Measurements from ENCODE around the gene GLOD4.
"Not testable (repeated sequence)": the region's sequence is repeated elsewhere in the genome, so short reads cannot be mapped to it uniquely, and the experiment has no call there.

The GLOD4 gene

GRCh38 chr17:778096-778495 lies 4.0 kb downstream of the GLOD4 start:
- no peak for DNase-seq (ENCODE audit: low read depth in 1 of 2, low spot score in 1 of 2)

DNA sequence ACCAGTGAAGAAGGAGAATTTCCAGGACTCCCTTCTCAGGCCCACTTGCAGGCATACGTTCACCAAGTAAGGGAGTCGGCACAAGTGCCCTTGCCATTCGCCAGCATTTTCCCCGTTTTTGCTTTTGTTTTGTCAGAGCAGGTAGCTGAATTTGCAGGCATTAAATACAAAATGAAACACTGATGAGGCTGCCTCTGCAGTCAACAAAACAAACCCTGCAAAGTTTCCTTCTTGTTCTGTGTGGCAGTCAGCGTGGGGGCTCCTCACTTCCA lies 7.8 kb downstream of the GLOD4 start:
- DNase-seq (ENCODE audit: low read depth in 1 of 2, low spot score in 1 of 2): no peak

DNA sequence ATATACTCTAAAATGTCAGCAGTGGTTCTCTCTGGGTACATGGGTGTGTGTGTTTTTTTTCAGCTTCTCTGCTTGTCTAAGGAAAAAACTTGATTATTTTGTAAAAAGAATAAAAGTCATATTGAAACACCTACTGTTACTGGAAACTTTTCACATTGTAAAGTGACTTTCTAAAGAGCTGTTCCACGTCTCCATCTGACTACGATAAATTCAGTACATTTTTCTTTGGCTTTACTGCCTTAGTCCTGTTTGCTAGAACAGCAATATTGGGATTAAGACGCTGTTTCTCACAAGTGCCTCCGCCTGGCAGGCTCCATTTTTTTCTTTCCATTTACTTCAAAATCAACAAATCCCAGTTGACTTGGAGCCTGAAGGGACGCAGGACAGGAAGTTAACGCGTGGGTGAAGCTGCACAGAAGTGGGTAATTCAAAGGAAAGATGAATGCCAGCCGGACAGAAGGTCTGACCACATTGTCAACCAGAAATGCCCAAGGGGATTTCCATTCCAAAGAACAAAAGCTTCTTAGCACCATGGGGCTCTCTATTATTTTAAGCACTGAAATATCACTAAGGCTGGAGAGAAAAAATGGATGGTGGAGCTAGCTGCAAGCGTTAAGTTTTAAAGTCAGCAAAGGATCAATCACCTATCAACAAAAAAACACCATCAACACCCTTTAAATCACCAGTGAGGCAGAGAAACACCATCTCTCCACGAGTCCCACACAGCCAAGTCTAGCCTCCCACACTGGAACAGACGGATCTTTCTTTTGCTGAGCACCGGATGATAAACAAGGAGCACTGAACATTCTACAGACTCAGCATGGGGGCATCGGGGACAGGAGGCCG lies 8.4 kb downstream of the GLOD4 start:
- no peak for DNase-seq (ENCODE audit: low read depth in 1 of 2, low spot score in 1 of 2)

DNA sequence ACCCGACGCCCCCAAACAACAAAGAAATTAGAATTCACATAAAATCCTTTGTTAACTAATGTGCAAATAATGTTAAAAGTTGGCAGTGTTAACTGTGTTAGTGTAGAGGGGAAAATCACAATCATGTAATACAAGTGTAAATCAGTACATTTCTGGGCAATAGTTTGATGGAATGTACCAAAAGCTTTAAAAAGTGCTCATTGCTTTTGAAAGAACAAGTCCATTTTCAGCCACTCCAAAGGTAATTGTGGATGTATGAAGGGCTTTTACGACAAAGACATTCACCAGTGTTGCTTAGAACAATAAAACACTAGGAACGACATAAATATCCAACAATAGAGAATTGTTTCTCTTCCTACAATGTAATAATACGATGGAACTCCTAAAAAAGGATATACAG lies 9.1 kb downstream of the GLOD4 start:
- no peak for DNase-seq (ENCODE audit: low read depth in 1 of 2, low spot score in 1 of 2)

DNA sequence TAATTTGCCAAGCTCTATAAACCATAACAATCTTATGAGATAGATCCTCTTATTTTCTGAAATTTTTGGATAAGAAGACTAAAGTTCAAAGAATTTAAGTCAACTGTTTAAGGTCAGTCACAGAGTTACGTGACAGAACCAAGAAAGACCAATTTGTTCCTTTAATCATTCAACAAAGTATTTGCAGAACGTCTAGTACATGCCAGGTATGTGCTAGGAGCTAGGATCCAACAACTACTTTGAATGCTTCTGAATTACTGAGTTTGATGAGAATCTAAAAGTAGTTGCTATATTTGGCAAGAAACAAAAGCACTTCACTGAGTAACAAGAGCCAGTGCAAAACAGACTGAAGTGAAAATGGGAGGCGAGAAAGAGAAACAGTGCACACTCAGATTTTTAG lies 15.0 kb downstream of the GLOD4 start:
- no peak for DNase-seq (ENCODE audit: low read depth in 1 of 2, low spot score in 1 of 2)

DNA sequence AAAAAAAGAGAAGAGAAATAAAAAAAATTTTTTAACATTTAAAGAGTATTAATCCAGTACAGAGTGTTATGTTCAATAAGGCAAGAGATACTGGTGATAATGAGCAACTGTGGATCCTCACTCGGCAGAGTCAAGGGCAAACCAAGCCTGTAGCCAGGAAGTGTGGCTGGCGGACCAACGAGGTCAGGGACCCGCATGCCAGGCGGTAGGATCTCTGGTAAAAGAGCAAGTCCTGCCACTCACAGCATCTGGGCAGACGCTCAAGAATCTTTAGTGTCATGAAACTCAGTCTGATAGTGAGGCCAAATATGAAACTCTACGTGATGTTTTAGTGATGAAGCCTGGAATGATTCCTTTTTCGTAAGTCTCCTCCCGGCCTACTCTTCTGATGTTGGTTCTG lies 21.7 kb downstream of the GLOD4 start:
- no peak for DNase-seq (ENCODE audit: low read depth in 1 of 2, low spot score in 1 of 2)

- no peak for DNase-seq (ENCODE audit: low read depth in 1 of 2, low spot score in 1 of 2)
These were observed 22.1 kb downstream of the GLOD4 start for GRCh38 chr17:759964-760363.

- not testable (repeated sequence) for DNase-seq (ENCODE audit: low read depth in 1 of 2, low spot score in 1 of 2)
These were observed 26.0 kb downstream of the GLOD4 start for GRCh38 chr17:756010-756567.

- DNase-seq (ENCODE audit: low read depth in 1 of 2, low spot score in 1 of 2): not testable (repeated sequence)
These were observed 26.6 kb downstream of the GLOD4 start for GRCh38 chr17:755319-755961.

DNA sequence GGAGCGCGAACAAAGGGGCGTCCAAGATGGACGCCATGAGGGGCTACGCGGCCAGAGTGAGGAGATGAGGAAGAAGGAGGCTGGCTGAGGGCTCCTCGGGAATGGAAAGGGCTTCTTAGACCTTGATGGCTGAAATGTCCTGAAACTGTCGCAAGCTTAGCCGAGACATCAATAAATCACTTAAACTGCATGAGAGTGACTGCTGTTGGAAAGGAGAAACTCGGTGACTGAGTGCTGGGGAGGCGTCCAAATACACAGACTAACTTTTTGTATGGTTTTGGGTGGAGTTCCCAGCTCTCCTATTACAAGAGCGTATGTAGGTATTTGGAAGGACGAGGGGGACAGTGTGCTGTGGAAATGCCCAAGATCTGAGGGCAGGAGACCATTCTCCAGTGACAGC lies 28.7 kb downstream of the GLOD4 start:
- DNase-seq (ENCODE audit: low read depth in 1 of 2, low spot score in 1 of 2): no peak

DNA sequence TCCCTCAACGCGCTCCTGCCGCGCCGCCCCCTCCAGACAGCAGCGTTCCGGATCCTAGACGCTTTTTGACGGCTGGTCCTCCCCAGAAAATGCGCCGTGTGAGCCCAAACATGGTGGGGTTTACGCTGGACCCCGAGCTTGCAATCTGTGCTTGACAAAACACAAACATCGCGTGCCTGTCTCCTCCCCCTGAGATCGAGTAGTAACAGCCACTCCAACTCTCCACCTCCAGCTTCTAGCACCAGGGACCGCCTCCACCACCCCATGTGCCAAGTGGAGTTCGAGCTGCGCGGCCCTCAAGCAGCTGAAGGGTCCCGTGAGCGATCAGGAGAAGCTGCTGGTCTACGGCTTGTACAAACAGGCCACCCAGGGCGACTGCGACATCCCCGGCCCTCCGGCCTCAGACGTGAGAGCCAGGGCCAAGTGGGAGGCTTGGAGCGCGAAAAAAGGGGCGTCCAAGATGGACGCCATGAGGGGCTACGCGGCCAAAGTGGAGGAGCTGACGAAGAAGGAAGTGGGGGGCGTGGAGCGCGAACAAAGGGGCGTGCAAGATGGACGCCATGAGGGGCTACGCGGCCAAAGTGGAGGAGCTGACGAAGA lies 29.4 kb downstream of the GLOD4 start:
- DNase-seq (ENCODE audit: low read depth in 1 of 2, low spot score in 1 of 2): peak in 1 of 2 donors; percentile 8

DNA sequence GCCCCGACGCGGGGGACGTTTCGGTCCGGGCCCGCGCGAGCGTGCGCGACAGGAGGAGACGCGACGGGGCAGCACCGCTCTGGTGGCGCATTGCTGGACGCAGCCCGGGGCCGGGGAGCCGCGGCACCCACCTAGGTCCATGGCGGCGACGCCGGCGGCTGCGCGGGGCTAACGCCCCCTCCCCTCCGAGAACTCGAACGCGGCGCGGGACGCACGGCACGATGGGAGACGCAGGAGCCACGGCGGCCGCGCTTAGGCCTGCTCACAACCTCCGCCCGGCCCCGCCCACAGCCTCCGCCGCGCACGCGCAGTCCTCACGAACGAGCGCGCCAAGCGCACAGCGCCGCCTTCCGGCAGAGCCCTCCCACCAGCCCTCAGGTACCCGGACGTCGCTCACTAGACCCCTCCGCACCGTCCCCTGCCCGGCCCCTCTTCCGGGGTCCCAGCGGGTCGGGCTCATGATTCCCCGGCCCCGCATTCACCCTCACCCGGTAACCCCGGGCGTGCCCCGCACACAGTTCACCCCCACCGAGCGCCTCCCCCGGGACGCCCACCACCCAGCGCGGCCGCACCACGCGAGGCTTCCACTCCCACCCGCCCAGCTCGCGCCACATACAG lies 30.0 kb downstream of the GLOD4 start, which contains the start of gene GEMIN4:
Gene GEMIN4, minus strand, starts transcription at position 263 of the 618 bp plus-strand sequence. Its CDS starts 122 bp downstream, at position 141.
- DNase-seq (ENCODE audit: low read depth in 1 of 2, low spot score in 1 of 2): peak; percentile 97 to 99

- DNase-seq (ENCODE audit: low read depth in 1 of 2, low spot score in 1 of 2): peak; percentile 22 to 31
These were observed 30.6 kb downstream of the GLOD4 start for GRCh38 chr17:751269-752001.

GRCh38 chr17:750431-751037 lies 31.5 kb downstream of the GLOD4 start:
- no peak for DNase-seq (ENCODE audit: low read depth in 1 of 2, low spot score in 1 of 2)

- DNase-seq (ENCODE audit: low read depth in 1 of 2, low spot score in 1 of 2): not testable (repeated sequence)
These were observed 32.7 kb downstream of the GLOD4 start for GRCh38 chr17:749359-749758.

DNA sequence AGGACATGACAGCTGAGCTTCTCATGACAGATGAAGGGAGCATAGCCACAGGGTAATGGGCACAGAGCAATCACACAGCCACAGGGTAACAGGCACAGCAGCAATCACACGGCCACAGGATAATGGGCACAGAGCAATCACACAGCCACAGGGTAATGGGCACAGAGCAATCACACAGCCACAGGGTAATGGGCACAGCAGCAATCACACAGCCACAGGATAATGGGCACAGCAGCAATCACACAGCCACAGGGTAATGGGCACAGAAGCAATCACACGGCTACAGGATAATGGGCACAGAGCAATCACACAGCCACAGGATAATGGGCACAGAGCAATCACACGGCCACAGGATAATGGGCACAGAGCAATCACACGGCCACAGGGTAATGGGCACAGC lies 33.5 kb downstream of the GLOD4 start:
- DNase-seq (ENCODE audit: low read depth in 1 of 2, low spot score in 1 of 2): not testable (repeated sequence)

DNA sequence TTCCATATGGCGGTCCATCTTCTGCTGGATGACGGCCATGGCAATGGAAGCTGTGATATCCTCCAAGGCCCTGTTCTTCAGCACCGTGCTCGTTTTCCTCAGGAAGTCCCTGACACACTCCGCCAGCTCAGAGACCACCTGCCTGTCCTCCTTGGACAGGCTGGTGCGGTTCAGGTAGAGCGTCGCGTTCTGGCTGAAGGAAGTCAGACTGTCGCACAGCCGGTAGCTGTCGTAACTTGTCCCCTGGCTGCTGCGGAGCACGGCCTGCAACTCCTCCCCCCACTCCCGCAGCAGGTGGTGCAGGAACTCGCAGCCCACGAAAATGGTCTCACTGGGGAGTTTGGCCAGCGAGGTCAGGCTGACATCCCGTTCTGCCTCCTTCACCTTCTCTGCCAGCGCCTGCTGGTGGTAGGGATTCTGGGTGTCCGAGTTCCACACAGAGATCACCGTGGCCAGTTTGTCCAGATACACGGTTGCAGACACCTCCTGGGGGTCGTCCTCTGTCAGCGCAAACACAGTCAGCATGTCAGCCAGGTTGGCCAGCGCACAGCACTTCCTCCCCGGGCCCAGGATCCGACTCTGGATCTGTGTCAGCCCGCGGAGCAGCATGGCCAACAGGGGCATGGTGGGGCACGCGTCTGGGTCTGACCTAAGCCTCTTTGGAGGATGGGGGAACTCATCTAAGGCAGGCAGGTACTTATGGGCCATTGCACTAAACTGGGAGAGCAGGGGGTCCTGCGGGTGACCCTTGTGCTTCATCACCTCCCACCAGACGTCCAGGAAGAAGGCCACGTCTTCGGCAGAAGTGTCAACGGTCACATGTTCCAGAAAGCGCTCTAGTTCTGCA lies 35.1 kb downstream of the GLOD4 start:
- no peak for DNase-seq (ENCODE audit: low read depth in 1 of 2, low spot score in 1 of 2)

GRCh38 chr17:746181-746580 lies 35.9 kb downstream of the GLOD4 start:
- no peak for DNase-seq (ENCODE audit: low read depth in 1 of 2, low spot score in 1 of 2)

GRCh38 chr17:745406-745805 lies 36.7 kb downstream of the GLOD4 start:
- DNase-seq (ENCODE audit: low read depth in 1 of 2, low spot score in 1 of 2): no peak

- no peak for DNase-seq (ENCODE audit: low read depth in 1 of 2, low spot score in 1 of 2)
These were observed 37.1 kb downstream of the GLOD4 start for GRCh38 chr17:744937-745336.
